NCI-H1436 treated with DMSO at 0.1 percent for 48 hours (cell line): Measurements from ENCODE around the gene RAD51AP1.

Experiments used
- DNase-seq: peaks from one replicate; lab custom pipeline; 2025; lab: John Stamatoyannopoulos, UW

RAD51AP1 gene

DNA sequence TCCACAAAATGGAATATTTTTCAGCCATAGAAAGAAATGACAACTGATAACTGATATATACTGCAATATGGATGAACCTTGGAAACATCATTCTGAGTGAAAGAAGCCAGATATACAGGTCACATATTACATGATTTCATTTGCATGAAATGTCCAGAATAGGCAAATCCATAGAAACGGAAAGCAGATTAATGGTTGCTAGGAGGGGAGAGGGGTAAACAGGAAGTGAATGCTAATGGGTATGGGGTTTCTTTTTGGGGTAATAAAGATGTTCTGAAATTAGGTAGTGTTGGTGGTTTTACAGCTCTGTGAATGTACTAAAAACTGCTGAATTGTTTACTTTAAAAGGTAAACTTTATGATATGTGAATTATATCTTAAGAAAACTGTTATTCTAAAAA, 6.5 kb downstream of the RAD51AP1 start:
- DNase-seq = no peak

DNA sequence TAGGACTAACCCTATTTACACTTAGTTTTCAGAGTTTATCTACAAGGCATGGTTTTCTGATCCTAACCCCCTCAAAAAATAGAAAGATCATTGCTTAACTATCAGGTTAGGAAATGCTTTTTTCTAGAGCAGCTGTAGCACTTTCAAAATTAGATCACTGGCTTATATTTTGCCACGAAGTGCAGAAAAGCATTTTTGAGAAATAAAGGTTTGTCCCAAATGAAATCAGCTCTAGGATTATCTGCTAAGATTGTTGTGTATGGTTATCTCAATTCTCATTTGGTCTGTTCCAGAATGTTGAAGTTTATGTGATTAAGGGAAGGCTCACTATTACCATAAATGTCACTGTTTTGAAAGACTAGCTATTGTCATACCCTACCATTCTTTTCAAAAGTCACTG, 13.5 kb downstream of the RAD51AP1 start:
- no peak for DNase-seq

DNA sequence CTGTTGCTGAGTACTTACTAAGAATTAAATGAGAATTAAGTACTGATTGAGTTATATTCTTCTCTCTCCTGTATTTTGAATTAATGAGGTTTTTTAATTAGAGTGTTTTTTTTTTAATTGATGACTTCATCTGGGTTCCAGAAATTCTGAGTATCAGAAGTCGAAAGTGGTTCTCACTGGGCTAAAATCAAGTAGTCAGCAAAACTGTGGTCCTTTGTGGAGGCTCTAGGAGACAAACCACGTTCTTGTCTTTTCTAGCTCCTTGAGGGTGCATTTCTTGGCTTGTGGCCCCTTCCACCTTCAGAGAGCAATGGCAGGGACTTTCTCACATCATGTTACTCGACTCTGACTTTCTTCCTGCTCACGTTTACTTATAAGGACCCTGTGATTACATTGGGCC, 15.3 kb downstream of the RAD51AP1 start:
- no peak for DNase-seq

DNA sequence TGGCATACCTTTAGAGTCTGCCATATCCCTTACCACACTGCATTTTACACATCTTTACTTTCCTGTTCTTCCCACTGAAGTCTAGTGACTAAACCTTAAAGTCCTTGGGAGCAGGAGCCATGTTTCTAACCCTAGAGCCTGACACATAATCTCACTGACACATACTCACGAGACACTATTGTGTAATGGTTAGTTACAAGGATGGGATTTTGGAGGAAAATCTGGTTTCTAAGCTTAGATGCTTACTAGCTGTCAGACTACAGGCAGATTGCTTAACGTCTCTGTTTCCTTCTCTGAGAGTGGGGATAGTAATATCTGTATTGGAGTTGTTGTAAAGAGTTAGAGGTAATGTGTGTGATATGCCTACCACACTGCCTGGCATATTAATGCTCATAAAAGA, 17.1 kb downstream of the RAD51AP1 start:
- no peak for DNase-seq

DNA sequence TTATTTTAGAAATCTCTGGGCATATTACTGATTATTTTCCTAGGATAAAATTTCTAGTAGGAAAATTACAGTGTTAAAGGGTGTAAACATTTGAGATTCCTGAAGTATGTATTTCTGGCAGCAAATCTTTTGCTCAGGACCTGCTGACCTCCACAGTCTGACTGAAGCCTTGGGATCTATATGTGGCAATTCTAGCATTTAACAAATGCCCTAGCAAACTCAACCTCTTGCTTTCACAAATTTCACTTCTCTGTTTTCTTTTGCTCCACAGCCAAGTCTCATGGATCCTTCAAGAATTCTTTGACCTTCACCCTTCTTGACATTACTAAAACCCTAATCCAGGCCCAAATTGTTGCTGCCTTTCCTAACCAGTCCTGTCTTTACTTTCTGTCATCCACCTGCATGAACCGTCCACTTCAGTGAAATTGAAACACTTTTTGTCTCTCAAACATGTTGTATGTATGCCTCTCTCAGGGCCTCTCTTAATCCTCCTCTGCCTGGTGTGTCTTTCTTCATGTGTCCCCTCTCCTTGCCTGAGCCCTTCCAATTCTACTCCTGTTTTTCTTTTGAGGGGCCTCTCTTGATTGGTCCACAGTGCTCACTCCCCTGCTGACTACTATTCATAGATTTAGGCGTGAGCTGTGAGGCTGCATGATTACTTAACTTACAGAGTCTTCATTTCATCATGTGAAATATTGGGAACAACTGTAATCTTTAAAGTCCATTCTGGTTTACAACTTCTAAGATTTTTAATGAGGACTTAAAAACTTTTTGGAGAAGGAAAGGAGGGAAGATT, 18.2 kb downstream of the RAD51AP1 start:
- DNase-seq = no peak

DNA sequence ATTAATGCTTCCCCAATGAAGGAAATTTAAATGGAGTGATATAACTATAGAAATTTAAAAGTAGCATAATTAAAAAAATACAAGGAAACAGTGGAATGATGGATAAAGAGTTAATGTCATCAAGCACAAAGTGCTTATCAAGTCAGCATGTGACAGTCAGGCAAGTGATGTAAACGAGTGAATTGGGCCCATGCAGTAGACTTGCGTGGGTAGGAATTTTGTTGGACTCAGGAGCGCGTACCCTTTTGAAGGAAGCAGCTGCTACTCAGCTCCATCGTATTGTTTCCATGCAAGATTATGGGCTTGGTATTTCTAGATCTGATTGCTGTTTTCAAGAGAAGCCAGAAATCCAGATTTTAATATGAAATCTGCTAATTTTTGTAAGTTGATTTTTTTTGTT, 18.9 kb downstream of the RAD51AP1 start:
- DNase-seq = no peak

DNA sequence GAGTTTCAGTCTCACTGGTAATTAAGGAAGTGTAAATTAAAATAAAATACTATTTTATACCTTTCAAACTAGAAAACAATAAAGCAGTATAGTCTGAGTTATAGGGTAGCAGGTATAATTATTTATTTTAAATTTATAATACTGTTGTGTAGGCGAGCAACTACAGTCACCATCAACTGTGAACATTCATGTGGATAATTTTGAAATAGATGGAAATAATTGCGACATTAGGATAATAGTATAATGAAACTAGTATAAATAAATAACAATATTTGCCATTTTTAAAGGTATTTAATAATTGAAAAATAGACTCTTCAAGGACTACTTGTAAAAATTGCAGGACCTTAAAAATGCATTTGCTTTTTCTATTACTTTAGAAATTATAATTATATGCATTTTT, 19.5 kb downstream of the RAD51AP1 start:
- no peak for DNase-seq

DNA sequence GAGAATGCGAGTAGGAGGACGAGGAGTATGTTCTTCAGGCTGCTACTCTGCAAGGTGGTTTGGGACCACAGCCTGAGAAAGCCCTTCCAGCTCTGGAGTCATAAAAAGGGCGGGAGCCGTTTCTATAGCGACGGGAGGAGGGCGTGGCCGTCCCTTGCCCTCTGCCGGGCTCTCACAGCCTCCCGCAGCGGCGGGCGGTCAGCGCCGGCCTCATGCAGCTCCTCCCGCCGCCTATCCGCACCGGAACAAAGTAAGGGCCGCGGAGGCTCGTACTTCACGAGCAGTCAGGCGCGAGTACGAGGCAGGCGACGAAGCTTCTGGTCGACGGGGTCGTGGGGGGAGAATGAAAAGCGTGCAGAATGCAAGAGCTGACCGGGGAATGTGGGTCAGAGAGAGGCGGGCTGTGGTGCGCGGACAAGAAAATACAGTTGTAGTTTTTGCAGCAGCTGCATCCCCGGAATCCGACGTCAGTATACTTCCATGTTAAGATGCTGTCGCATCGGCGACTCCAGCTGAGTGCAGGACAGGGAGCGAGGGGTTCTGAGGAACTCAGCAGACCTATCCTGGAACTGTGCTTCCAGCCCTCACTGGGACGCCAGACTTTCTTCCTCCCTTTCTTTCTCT, 23.5 kb downstream of the RAD51AP1 start, which contains the start of gene DYRK4:
TSS of gene DYRK4 (plus strand) at position 175 of the 624 bp plus-strand sequence. CDS start at position 213, 38 bp downstream.
- DNase-seq = no peak

DNA sequence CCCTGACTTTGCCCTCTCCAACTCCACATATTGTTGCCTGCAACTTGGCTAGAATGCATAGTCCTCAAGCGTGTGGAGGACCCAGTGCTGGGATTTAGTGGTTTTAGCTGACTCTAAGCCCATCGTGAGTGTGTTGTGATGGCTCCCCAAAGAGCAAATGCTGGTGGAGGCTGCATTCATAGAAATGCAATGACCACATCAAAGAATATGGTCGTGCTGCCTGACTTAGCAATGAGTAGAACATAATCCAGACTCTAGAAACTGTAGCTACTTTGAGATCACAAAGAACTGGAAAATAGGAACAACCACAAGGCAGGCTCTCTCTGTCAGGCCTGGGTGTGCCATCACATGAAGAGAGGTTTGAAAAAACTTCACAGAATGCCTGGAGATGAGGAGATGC, 24.6 kb downstream of the RAD51AP1 start:
- DNase-seq = no peak

DNA sequence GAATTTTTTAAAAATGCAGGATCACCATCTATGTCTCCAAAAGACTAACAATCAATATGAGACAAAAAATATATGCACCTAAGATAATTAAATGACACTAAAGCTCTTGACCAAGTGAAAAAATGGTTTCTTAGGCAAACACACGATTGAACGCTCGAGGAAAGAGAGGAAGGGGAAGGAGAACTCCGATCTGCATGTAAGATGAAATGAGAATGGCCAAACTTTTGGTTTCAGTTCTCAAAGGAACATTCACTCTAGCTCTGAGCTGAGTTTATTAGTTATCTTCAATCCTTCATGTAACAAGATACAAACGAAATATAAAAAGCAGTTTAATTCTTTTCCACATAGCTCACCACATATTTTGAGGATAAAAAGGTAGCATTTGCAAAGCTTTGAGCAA, 26.1 kb downstream of the RAD51AP1 start:
- no peak for DNase-seq

DNA sequence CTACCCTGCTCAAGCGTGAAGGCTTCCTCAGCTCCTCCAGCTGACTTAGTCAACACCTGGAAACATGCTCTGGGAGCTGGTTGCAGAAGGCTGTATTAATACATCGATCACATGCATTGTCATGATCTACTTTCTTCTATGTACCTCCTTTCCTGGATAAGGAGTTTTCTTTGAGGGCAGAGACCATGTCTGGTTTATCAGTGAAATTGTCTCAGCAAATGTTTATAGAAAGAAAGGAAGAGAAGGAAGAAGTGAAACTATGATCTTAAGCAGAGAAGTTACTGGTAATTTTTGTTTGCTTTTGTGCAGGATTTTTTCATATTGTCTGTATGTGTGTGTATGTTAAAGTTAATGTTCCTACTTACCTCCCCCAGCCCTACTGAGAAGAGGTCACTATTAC, 27.8 kb downstream of the RAD51AP1 start:
- DNase-seq = no peak

DNA sequence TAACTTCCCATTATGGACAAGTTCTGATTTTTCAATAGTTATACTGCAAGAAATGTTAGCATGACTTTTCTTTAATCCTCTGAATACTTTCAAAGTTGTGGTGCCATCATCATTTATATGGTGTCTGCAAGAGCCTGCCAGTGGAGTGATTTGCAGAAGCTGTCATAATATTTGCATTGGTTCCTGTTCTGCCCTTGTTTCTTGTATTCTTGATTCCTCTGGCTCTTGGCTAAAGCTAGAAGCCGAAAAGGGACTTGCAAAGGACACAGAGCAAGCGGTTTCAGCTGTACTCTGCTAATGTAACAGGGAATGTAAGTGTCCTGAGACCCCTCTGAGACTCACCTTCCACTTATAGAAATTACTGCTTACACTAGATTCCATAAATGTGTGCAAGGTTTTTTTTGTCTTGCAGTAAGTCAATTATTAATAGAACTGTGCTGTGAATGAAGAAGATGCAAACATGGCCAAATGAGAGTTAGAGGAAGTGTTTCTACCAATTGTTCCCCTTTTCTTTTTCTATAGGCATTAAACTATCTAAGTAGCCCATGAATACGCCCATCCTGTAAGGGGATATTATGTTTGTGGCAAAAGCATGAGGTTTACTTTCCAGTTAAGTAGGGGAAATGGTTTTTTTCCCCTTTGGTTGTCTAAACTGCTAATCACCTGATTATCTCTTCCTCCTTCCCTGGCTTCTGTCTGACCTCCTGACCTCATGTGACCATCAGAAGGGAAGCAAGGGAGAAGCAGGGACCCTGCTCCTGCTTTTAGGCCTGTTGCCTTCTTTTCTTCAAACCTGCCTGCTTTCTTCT, 28.6 kb downstream of the RAD51AP1 start:
- DNase-seq = no peak

DNA sequence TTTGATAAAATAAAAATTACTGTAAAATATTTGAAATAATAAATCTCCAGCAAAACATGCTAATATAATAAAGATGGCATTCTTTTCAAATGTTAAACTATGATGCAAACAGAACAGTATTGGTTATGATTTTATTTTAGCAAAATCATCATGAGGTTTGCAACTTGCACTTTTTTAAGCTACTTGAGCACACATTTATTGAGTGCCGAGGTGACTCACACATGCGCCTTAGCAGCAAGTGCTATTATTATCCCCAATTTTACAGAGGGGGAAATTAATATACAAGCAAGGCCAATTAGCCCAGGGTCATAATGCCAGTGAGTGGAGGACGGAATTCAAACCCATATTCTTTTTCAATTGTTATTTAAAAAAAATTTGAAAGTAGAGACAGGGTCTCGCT, 30.6 kb downstream of the RAD51AP1 start:
- DNase-seq = no peak

DNA sequence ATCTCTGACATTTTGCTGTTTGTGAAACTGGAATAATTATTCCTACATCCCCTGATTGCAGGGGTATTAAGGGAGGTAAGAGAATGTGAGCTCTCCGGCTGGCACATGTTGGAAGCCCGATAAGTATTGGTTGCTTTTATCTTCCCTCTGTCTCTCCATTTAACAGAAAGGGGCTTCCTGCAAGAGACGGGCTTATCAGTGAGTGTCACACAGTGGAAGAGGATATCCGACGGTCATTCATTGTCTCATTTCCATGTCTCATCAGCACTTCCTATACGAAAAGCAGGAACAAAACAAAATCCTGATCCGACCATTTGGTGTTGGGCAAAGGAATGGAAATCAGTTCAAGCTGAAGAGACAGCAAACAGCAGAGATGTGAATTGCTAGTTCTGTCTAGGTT, 34.0 kb downstream of the RAD51AP1 start:
- no peak for DNase-seq

DNA sequence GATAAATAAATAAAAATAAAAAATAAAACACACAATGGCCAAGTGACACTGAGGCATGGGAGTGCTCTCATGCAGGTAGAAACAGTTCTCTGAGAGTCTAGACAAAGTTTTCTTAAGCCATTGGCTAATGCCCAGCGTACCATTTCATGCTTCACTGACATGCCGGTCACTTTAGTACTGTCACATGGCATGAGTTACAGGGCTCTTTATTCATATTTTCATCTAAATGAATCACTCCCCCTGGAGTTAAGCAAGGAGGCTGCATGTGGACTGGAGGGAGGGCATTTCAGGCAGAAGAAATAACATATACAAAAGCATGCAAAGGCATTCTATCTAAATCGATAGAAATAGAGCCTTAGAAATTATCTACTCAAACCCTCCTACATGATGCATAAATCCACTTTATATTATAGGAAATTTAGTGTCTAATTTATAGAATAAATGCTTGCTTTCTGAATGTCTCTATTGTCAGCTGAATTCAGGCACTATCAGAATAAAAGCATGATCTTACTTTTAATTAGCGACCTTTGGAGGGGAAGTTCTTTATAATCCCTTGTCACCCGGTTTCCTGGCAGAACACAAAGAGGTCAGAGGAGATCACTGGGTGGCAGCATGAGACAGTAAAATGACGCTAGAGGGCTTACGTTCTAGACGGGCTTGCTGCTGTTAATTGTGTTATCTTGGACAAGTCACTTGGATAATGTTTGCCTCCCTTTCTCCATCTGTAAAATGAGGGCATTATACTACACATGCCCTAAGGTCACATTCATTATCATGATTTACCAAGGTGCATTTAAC, 40.8 kb downstream of the RAD51AP1 start:
- DNase-seq = no peak

DNA sequence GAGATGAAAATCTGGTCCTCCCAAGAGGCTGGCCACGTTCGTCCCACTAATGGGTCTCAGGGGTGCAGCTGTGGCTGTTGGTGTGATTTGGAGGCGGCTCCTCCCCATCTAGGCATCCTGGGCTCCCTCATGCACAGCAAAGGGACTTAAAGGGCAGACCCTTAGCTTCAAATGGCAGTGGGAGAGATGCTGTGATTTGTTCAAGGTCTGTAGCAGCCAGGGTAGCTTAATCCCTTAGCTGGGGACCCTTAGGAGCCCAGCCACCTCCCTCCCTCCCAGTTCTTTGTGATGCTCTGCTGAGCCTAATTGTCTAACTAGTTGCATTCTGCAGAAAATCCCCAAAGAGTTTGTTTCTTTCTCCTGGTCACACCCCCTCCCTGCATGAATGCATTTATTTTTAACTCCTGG, 41.6 kb downstream of the RAD51AP1 start:
- no peak for DNase-seq

DNA sequence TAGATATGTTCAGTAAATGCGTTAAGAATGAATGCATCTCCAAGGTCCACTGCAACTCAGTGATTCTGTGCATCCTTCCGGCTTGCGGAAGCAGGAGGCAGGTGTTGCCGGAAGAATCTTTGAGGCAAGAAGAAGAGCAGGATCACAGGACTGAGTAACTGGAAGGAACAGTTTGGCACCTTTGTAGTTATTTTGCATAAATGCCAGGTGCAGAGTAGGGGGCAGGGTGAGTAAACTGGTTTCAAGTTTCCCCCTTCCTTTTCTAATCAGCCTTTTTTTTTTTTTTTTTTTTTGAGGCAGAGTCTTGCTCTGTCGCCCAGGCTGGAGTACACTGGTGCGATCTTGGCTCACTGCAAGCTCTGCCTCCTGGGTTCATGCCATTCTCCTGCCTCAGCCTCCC, 45.6 kb downstream of the RAD51AP1 start:
- no peak for DNase-seq

DNA sequence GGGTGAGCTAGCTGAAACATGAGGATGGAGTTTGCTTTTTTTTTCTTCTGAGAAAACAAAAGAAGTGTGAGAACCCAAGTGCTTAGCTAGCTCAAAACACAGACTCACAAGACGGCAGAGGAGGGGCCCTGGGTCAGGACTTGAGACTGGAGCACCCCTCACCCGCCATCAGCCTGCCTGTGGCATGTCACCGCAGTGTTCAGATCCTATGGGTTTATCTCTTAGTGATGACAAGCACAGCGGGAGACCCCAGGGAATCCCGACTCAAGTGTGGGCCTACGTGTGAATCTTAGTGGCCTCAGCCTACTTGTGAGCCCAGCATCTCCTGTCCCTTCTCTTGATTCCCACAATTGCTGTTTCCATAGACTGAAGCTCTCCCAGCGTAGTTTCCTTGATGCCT, 46.2 kb downstream of the RAD51AP1 start:
- no peak for DNase-seq

DNA sequence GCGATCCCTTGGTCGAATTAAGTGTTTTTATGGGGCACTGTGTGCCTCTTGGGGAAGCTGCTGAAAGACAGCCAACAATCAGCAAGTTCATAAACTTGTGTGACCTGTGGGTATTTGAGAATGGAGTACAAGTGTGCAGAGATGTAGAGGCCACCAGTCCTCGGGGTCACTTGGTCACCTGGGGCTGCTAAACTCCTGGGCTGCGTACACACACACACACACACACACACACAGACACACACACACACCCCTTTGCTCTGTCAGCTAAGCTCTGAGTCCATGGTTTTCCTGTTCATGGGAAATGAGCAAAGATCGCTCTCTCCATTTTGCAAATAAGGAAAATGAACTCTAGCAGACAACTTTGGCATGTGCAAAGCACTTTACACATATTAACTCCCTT, 47.8 kb downstream of the RAD51AP1 start:
- DNase-seq = no peak

DNA sequence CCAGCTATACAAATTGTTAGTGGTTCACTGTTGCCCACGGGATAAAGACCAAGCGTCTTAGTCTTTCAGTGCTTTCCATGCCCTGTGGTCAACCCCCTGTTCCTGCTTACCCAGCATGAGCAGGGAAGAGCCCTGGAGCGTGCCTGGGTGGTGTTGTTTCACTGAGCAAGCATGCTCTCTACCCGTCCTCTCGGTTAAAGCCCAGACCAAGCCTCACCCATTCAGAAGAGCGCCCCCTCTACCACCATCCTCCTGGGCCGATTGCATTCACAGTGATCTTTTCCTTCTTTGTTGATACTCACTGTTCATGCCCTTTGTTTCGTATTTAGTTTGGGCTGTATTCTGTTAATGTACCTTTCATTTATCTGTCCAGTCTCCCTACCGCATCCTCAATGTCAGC, 48.4 kb downstream of the RAD51AP1 start:
- DNase-seq = no peak

DNA sequence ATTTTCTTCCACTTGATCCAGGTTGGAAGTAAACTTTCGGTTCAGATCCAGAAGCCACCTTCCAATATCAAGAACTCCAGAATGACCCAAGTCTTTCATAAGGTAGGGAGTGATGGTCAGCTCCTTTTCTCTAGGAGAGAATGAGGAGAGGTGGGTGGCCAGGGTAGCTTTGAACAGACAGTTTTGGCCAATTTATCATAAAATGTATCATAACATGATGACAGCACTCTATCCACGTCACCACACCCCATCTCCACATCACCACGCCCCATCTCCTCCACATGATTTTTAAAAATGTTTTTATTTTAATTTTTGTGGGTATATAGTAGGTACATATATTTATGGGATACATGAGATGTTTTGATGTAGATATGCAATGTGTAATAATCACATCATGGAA, 50.2 kb downstream of the RAD51AP1 start:
- DNase-seq = no peak

DNA sequence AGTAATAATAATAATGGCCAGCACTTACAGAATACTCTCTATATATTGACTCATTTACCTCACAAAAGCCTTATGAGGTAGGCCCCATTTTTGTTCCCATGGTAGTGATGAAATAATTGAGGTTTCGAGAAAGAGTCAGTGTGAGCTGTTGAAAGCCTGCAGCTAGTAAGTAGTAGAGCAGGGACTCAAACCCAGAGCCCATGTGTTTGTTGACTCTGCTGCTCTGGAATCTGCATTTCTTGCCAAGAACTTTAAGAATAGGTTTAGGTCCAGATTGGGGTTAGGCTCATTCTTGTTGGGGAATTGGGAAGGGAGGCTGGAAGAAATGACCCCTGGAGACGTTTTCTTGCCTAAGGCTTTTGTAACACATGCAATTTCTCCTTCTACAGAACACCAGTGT, 51.3 kb downstream of the RAD51AP1 start:
- DNase-seq = no peak
